GM23338 (cell line): ENCODE results near the gene CHAD. TPM values are rescaled to one million over a fixed set of nuclear protein-coding genes. Genes with fewer than 3 reads are reported as not detected.

ENCODE experiments used
- ATAC-seq: fragments of 200-7000 bp; cut with Tn5 transposase; 3 replicates; pipeline ENCODE4 v1.9.1; 2020
- DNase-seq: peaks from one replicate; pipeline ENCODE4 v3.0.0-alpha.2; 2015; ENCODE audit warnings: low spot score
- H2AFZ ChIP-seq: fragments of 200-600 bp; sonication (generic); 2 replicates; pipeline ENCODE4 v1.8.0; 2016; ENCODE audit warnings: antibody characterized with exemption, mild to moderate bottlenecking, moderate library complexity
- H3F3A ChIP-seq: fragments of 200-600 bp; sonication (generic); replicated peaks from 2 replicates; pipeline ENCODE4 v1.8.0; 2017; ENCODE audit warnings: antibody characterized with exemption, mixed run types, low read depth
- H3K27ac ChIP-seq: fragments of 200-600 bp; sonication (generic); 2 replicates; pipeline ENCODE4 v1.6.1; 2016; ENCODE audit warnings: low read depth
- H3K27me3 ChIP-seq: fragments of 200-600 bp; sonication (generic); 2 replicates; pipeline ENCODE4 v1.8.0; 2016; ENCODE audit warnings: mild to moderate bottlenecking, mixed run types, moderate library complexity; ENCODE audit not compliant: insufficient read depth
- H3K36me3 ChIP-seq: fragments of 200-600 bp; sonication (generic); 2 replicates; pipeline ENCODE4 v1.8.0; 2016; ENCODE audit warnings: mild to moderate bottlenecking; ENCODE audit not compliant: insufficient read depth
- H3K4me1 ChIP-seq: fragments of 200-600 bp; sonication (generic); 2 replicates; pipeline ENCODE4 v1.8.0; 2016; ENCODE audit warnings: mild to moderate bottlenecking, moderate library complexity; ENCODE audit not compliant: insufficient read depth
- H3K4me2 ChIP-seq: fragments of 200-600 bp; sonication (generic); 2 replicates; pipeline ENCODE4 v1.7.1; 2017; ENCODE audit warnings: mixed run types
- H3K4me3 ChIP-seq: fragments of 200-600 bp; sonication (generic); 2 replicates; pipeline ENCODE4 v1.6.1; 2016; ENCODE audit warnings: mixed run types
- H3K79me2 ChIP-seq: fragments of 200-600 bp; sonication (generic); replicated peaks from 2 replicates; pipeline ENCODE4 v1.8.0; 2017; ENCODE audit warnings: mild to moderate bottlenecking; ENCODE audit not compliant: insufficient read depth
- H3K9me2 ChIP-seq: fragments of 200-600 bp; sonication (generic); 2 replicates; pipeline ENCODE4 v1.8.0; 2017; ENCODE audit not compliant: insufficient read depth
- H4K20me1 ChIP-seq: fragments of 200-600 bp; sonication (generic); replicated peaks from 2 replicates; pipeline ENCODE4 v1.8.0; 2017; ENCODE audit warnings: mild to moderate bottlenecking; ENCODE audit not compliant: insufficient read depth
- H3K27ac Mint-ChIP-seq: 2 replicates; pipeline ENCODE4 v1.8.0; 2020; ENCODE audit warnings: inconsistent platforms, mild to moderate bottlenecking, moderate library complexity, mixed read lengths
- H3K27me3 Mint-ChIP-seq: 3 replicates; pipeline ENCODE4 v1.8.0; 2022; ENCODE audit warnings: low read depth, mild to moderate bottlenecking, moderate library complexity, mixed read lengths, inconsistent platforms; ENCODE audit not compliant: insufficient read depth, poor library complexity
- H3K36me3 Mint-ChIP-seq: 3 replicates; pipeline ENCODE4 v1.8.0; 2021; ENCODE audit warnings: low read depth, mild to moderate bottlenecking, inconsistent platforms, moderate library complexity, mixed read lengths
- H3K4me1 Mint-ChIP-seq: 3 replicates; pipeline ENCODE4 v1.8.0; 2020; ENCODE audit warnings: mild to moderate bottlenecking, inconsistent platforms, mixed read lengths
- H3K4me3 Mint-ChIP-seq: 3 replicates; pipeline ENCODE4 v1.8.0; 2021; ENCODE audit warnings: moderate library complexity, mild to moderate bottlenecking, inconsistent platforms, mixed read lengths
- H3K9me3 Mint-ChIP-seq: 3 replicates; pipeline ENCODE4 v1.8.0; 2020; ENCODE audit warnings: moderate library complexity, mild to moderate bottlenecking, inconsistent platforms, mixed read lengths
- CREB1 ChIP-seq: fragments of 250-450 bp; sonication (Bioruptor Pico); IDR thresholded peaks from 2 replicates; pipeline ENCODE4 v1.5.0; 2020; ENCODE audit warnings: low read depth, mild to moderate bottlenecking, moderate library complexity
- EZH2 ChIP-seq: fragments of 200-600 bp; sonication (generic); IDR thresholded peaks from one replicate; pipeline ENCODE4 v1.8.0; 2017; ENCODE audit warnings: antibody characterized with exemption, mild to moderate bottlenecking, low read depth; ENCODE audit not compliant: unreplicated experiment
- EZH2phosphoT487 ChIP-seq: fragments of 200-600 bp; sonication (generic); IDR thresholded peaks from one replicate; pipeline ENCODE4 v1.8.1; 2018; ENCODE audit warnings: antibody characterized with exemption; ENCODE audit not compliant: unreplicated experiment
- JUNB ChIP-seq: IDR thresholded peaks from one replicate; pipeline ENCODE4 v1.6.1; 2016; ENCODE audit warnings: antibody characterized with exemption; ENCODE audit not compliant: unreplicated experiment
- NANOG ChIP-seq: IDR thresholded peaks from 2 replicates; pipeline ENCODE4 v1.6.1; 2016; ENCODE audit warnings: antibody characterized with exemption, borderline replicate concordance
- POLR2AphosphoS5 ChIP-seq: IDR thresholded peaks from 2 replicates; pipeline ENCODE4 v1.6.1; 2016; ENCODE audit warnings: antibody characterized with exemption, low read depth
- REST ChIP-seq: IDR thresholded peaks from one replicate; pipeline ENCODE4 v1.6.1; 2018; ENCODE audit warnings: antibody characterized with exemption; ENCODE audit not compliant: unreplicated experiment
- STAT1 ChIP-seq: IDR thresholded peaks from one replicate; pipeline ENCODE4 v1.6.1; 2016; ENCODE audit warnings: antibody characterized with exemption; ENCODE audit not compliant: unreplicated experiment
- ZNF114 ChIP-seq: fragments of 250-450 bp; sonication (Bioruptor Pico); IDR thresholded peaks from 2 replicates; pipeline ENCODE4 v1.5.0; 2020; ENCODE audit warnings: mild to moderate bottlenecking, moderate library complexity
- ZNF331 ChIP-seq: fragments of 250-450 bp; sonication (Bioruptor Pico); IDR thresholded peaks from 2 replicates; pipeline ENCODE4 v1.5.0; 2020; ENCODE audit warnings: low read depth, mild to moderate bottlenecking, moderate library complexity
- polyA plus RNA-seq: library from polyadenylated mRNA; unstranded; fragments of >200 nt; fragmentation: Nextera tagmentation; extraction: Ambion mirVana; gene quantifications from 2 replicates; pipeline ENCODE4 v1.2.1, GENCODE V29; 2016
- total RNA-seq: library from RNA; depleted of rRNA; stranded (reverse); fragments of >200 nt; shearing (Covaris generic); gene quantifications from 2 replicates; pipeline ENCODE4 v1.2.3, GENCODE V29; 2014
- TF ChIP-seq, protein P1 (sequence below), 2 experiments: fragments of 200-600 bp in 1 of 2; sonication (generic) in 1 of 2; conservative IDR thresholded peaks; 2 replicates each; pipeline versions ENCODE4 v1.5.1 to v1.6.1; 2016 to 2017; ENCODE audit warnings: antibody characterized with exemption in 2 of 2, low read depth in 2 of 2, mild to moderate bottlenecking in 2 of 2, moderate library complexity in 1 of 2

Gene CHAD
- total and polyA plus RNA-seq, 2 experiments from 2014 or later: 0.18 TPM; not detected in 1

DNA sequence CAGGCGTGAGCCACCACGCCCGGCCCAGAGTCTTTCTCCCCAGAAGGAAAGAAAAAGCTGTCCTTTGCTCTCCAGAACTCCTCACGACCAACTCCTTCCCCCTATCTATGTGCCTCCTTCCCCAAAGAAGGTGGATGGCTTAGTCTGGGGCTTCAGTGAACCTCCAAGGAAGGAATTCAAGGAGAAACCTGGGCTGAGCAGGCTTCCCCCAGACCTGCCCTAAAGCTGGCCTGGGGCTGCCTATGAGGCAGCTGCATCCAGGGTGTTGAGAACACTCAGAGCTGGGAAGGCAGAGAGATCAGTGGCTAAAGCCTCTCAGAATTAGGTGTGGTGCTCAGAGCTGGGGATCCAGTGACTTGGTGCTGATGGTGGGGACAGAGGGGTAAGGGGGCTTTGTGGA is 38.9 kb downstream of the CHAD start (continued):
- TF ChIP-seq, protein P1, sequence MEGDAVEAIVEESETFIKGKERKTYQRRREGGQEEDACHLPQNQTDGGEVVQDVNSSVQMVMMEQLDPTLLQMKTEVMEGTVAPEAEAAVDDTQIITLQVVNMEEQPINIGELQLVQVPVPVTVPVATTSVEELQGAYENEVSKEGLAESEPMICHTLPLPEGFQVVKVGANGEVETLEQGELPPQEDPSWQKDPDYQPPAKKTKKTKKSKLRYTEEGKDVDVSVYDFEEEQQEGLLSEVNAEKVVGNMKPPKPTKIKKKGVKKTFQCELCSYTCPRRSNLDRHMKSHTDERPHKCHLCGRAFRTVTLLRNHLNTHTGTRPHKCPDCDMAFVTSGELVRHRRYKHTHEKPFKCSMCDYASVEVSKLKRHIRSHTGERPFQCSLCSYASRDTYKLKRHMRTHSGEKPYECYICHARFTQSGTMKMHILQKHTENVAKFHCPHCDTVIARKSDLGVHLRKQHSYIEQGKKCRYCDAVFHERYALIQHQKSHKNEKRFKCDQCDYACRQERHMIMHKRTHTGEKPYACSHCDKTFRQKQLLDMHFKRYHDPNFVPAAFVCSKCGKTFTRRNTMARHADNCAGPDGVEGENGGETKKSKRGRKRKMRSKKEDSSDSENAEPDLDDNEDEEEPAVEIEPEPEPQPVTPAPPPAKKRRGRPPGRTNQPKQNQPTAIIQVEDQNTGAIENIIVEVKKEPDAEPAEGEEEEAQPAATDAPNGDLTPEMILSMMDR (conservative IDR thresholded peaks at IDR 0.05; ENCODE audit: low read depth in 2 of 2): no peak
- no peak for TF ChIP-seq EZH2phosphoT487
- no peak for TF ChIP-seq CREB1
- TF ChIP-seq REST: no peak
- TF ChIP-seq EZH2: no peak
- no peak for TF ChIP-seq STAT1
- TF ChIP-seq ZNF331 (CRISPR knock-in tag): no peak
- no peak for TF ChIP-seq ZNF114 (CRISPR knock-in tag)
- TF ChIP-seq JUNB: no peak
- no peak for TF ChIP-seq NANOG
- TF ChIP-seq POLR2AphosphoS5: no peak

DNA sequence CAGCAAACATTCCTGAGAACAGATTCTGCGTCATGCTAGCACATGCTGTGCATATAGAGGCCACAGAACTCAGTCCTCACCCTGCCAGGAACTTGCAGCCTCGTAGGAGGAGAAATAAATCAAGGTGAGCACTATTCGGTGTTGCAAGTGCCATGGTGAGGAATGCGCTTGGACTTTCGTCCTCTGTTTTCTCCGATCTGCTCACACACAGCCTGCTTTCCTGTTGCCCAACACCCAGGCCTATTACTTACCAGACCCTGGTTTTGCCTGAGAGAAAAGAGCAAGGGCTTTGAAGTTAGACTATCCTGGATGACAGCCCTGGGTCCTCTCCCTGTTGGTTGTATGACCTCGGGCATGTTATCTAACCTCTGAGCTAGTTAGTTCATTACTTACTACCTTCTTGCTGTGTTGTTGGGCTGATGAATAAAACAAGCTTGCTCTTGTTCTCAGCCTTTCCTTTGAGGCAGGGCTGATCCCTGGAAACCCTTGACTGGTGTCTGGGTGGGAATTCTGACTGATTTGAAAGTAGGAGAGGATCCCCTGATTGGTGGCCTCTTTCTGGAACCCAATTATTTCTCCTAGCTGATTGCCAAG is 39.8 kb downstream of the CHAD start:
- Histone ChIP-seq H3K4me2 (no peak overlapping the region), H3K9me2 (no peaks in the 10 kb centered on the region), H3F3A (peaks cover 7% of the 10 kb centered on the region; the same call in 1 of the 2 replicates), H3K79me2 (peaks cover 5% of the 10 kb centered on the region), H3K4me1 (peaks cover 18% of the 10 kb centered on the region), H4K20me1 (no peaks in the 10 kb centered on the region), H3K27ac (no peak overlapping the region), H3K4me3 (no peak overlapping the region), H3K27me3 (peaks cover 13% of the 10 kb centered on the region; the same call in 1 of the 2 replicates), H3K36me3 (no peaks in the 10 kb centered on the region), H2AFZ (no peak overlapping the region)
- no peak overlapping the region for H3K4me3 Mint-ChIP-seq
- ATAC-seq (no peak), DNase-seq (no peak)
- peaks cover 18% of the 10 kb centered on the region for H3K27me3 Mint-ChIP-seq
- H3K36me3 Mint-ChIP-seq: no peaks in the 10 kb centered on the region
- peaks cover 20% of the 10 kb centered on the region for H3K4me1 Mint-ChIP-seq
- H3K9me3 Mint-ChIP-seq: no peaks in the 10 kb centered on the region; the same call in 1 of the 3 replicates
- no peak overlapping the region for H3K27ac Mint-ChIP-seq
- TF ChIP-seq JUNB (no peak), POLR2AphosphoS5 (no peak), ZNF331 (CRISPR knock-in tag) (no peak), EZH2 (no peak), REST (no peak), CREB1 (no peak), EZH2phosphoT487 (no peak), NANOG (no peak)
